Choroid plexus epithelial cell (primary cell): Measurements from ENCODE around the gene WDFY2.

Experiments
- DNase-seq: peaks from one replicate; pipeline ENCODE4 v3.0.0-alpha.2; 2010; ENCODE audit warnings: low read depth
- H3K4me3 ChIP-seq: 2 replicates; pipeline ENCODE4 v1.5.1; 2011; ENCODE audit warnings: low read depth, mild to moderate bottlenecking, control low read depth, low read length, moderate library complexity
- CTCF ChIP-seq: conservative IDR thresholded peaks from 2 replicates; pipeline ENCODE4 v1.5.1; 2011; ENCODE audit warnings: low read depth, mild to moderate bottlenecking, control low read depth, inconsistent platforms, low read length, moderate library complexity

Gene WDFY2

GRCh38 chr13:51761643-51762350 lies 177.5 kb downstream of the WDFY2 start:
- no peak overlapping the region for H3K4me3 ChIP-seq
- no peak for TF ChIP-seq CTCF
- no peak for DNase-seq

GRCh38 chr13:51763486-51763885 lies 179.2 kb downstream of the WDFY2 start:
- no peak for TF ChIP-seq CTCF
- DNase-seq = no peak
- no peak overlapping the region for H3K4me3 ChIP-seq

- TF ChIP-seq CTCF = peak; percentile 16
Measured at GRCh38 chr13:51764184-51765141, 180.2 kb downstream of the WDFY2 start.

GRCh38 chr13:51765142-51765515 lies 180.9 kb downstream of the WDFY2 start:
- TF ChIP-seq CTCF = no peak
- DNase-seq = no peak
- no peak overlapping the region for H3K4me3 ChIP-seq

More at GRCh38 chr13:51764184-51765141, 180.2 kb downstream of the WDFY2 start:
- H3K4me3 ChIP-seq = peak overlapping the region; percentile 5
- DNase-seq = peak; percentile 81

- no peak overlapping the region for H3K4me3 ChIP-seq
- peak; percentile 34 for TF ChIP-seq CTCF
- no peak for DNase-seq
Measured at GRCh38 chr13:51767100-51767499, 182.8 kb downstream of the WDFY2 start.

- no peak for DNase-seq
- TF ChIP-seq CTCF = peak; percentile 39
- H3K4me3 ChIP-seq = no peak overlapping the region
Measured at GRCh38 chr13:51768378-51768921, 184.2 kb downstream of the WDFY2 start.
